Measurements from ENCODE around the gene TP53RK.

- TF ChIP-seq CTCF (IDR thresholded peaks at IDR 0.05; ENCODE audit: low read length) (no peak), EZH2phosphoT487 (IDR thresholded peaks at IDR 0.05; ENCODE audit: low read length) (no peak), EZH2 (optimal IDR thresholded peaks at IDR 0.05; ENCODE audit: low read depth, low read length) (no peak)
Observed at GRCh38 chr20:46682063-46682821, 7.0 kb downstream of the TP53RK start.
